K562 (cell line): ENCODE results near the gene SEC24C. TPM values are rescaled to one million over a fixed set of nuclear protein-coding genes. Genes with fewer than 3 reads are reported as not detected.

Source experiments
- ATAC-seq: fragments of 200-7000 bp; cut with Tn5 transposase; 3 replicates; pipeline ENCODE4 v1.9.1; 2020; ENCODE audit warnings: moderate library complexity
- BruUV-seq: library from RNA; stranded (reverse); fragments of 400-500 nt; replicated peaks from 2 replicates; lab custom pipeline; 2021; lab: Mats Ljungman, UMichigan
- CTCF ChIA-PET: fragments of 300-600 bp; formaldehyde crosslinking; extraction: SDS; loops from one replicate; lab custom pipeline; 2021; ENCODE audit warnings: low intra/inter-chr PET ratio; lab: Yijun Ruan, JAX
- POLR2A ChIA-PET: fragments of 300-600, 350-650 bp; sonication (Branson Sonifier 250); formaldehyde crosslinking; extraction: SDS; loops from one replicate; lab custom pipeline; 2021; ENCODE audit warnings: antibody characterized with exemption, inconsistent platforms; lab: Yijun Ruan, JAX
- DNase-seq, 4 experiments: peaks; one replicate each; pipeline versions ENCODE4 v3.0.0 to v3.0.0-alpha.2; 2011 to 2018; ENCODE audit warnings: low spot score in 3 of 4, mixed read lengths in 3 of 4; ENCODE audit errors: extremely low read depth in 1 of 4
- FAIRE-seq: peaks from 2 replicates; lab custom pipeline; 2011; peaks lifted over from hg19 to GRCh38; lab: Jason Lieb, UNC
- H2AFZ ChIP-seq: 2 replicates; pipeline ENCODE4 v1.6.0; 2011; ENCODE audit warnings: low read depth, low read length, control low read depth, inconsistent platforms
- H3K27ac ChIP-seq: fragments of 200-600 bp; 3 replicates; pipeline ENCODE4 v1.8.0; 2011; ENCODE audit warnings: low read depth, mild to moderate bottlenecking, control low read depth, inconsistent platforms, low read length, moderate library complexity, mixed read lengths; ENCODE audit errors: extremely low read depth
- H3K27me3 ChIP-seq, 2 experiments: fragments of 300-600 bp in 1 of 2; 2 replicates in 1 of 2; 3 replicates in 1 of 2; pipeline versions ENCODE4 v1.6.0 to v1.8.0; 2011; ENCODE audit warnings: inconsistent platforms in 2 of 2, low read length in 2 of 2, mild to moderate bottlenecking in 1 of 2, mixed read lengths in 1 of 2, moderate library complexity in 1 of 2; ENCODE audit not compliant: control insufficient read depth in 2 of 2, insufficient read depth in 2 of 2
- H3K36me3 ChIP-seq: fragments of 300-600 bp; 3 replicates; pipeline ENCODE4 v1.8.0; 2011; ENCODE audit warnings: mild to moderate bottlenecking, low read length, inconsistent platforms; ENCODE audit not compliant: control insufficient read depth, insufficient read depth
- H3K4me1 ChIP-seq, 2 experiments: fragments of 200-600 bp in 1 of 2; replicated peaks in 1 of 2; 2 replicates in 1 of 2; 3 replicates in 1 of 2; pipeline versions ENCODE4 v1.5.1 to v1.8.0; 2011; ENCODE audit warnings: inconsistent platforms in 2 of 2, low read length in 2 of 2, mild to moderate bottlenecking in 1 of 2, mixed read lengths in 1 of 2, moderate library complexity in 1 of 2; ENCODE audit not compliant: control insufficient read depth in 2 of 2, insufficient read depth in 2 of 2
- H3K4me2 ChIP-seq: 2 replicates; pipeline ENCODE4 v1.6.1; 2011; ENCODE audit warnings: low read length, control low read depth, inconsistent platforms, mixed read lengths; ENCODE audit not compliant: insufficient read depth
- H3K4me3 ChIP-seq: fragments of 200-600 bp; sonication (generic), shearing (Covaris generic); 2 replicates; pipeline ENCODE4 v1.5.1; 2016; ENCODE audit warnings: control low read depth, inconsistent platforms
- H3K79me2 ChIP-seq: fragments of 200-600 bp; 3 replicates; pipeline ENCODE4 v1.8.0; 2011; ENCODE audit warnings: low read length, inconsistent platforms; ENCODE audit not compliant: control insufficient read depth, insufficient read depth
- H3K9ac ChIP-seq, 2 experiments: 2 replicates each; pipeline versions ENCODE4 v1.6.0 to v1.6.1; 2011; ENCODE audit warnings: low read depth in 2 of 2, low read length in 2 of 2, control low read depth in 1 of 2, inconsistent platforms in 1 of 2, mild to moderate bottlenecking in 1 of 2, mixed read lengths in 1 of 2; ENCODE audit not compliant: insufficient read depth in 1 of 2
- H3K9me1 ChIP-seq: one replicate; pipeline ENCODE4 v1.6.0; 2011; ENCODE audit warnings: inconsistent platforms, mild to moderate bottlenecking, low read length, moderate library complexity; ENCODE audit not compliant: control insufficient read depth, insufficient read depth
- H3K9me3 ChIP-seq: replicated peaks from 2 replicates; pipeline ENCODE4 v1.5.1; 2011; ENCODE audit warnings: low read depth, low read length, inconsistent platforms; ENCODE audit not compliant: control insufficient read depth, insufficient read depth
- H4K20me1 ChIP-seq: replicated peaks from 2 replicates; pipeline ENCODE4 v1.6.1; 2011; ENCODE audit warnings: low read length, inconsistent platforms, mixed read lengths; ENCODE audit not compliant: control insufficient read depth, insufficient read depth
- ASH1L ChIP-seq: fragments of 450-650 bp; IDR thresholded peaks from 2 replicates; pipeline ENCODE4 v1.6.1; 2018; ENCODE audit warnings: borderline replicate concordance, mild to moderate bottlenecking, low read depth; ENCODE audit not compliant: partially characterized antibody
- BRD9 ChIP-seq: fragments of 450-650 bp; IDR thresholded peaks from 2 replicates; pipeline ENCODE4 v1.6.1; 2018; ENCODE audit warnings: low read depth; ENCODE audit not compliant: partially characterized antibody
- CXXC5 ChIP-seq: fragments of 250-450 bp; sonication (Bioruptor Pico); IDR thresholded peaks from 2 replicates; pipeline ENCODE4 v1.8.0; 2022; ENCODE audit warnings: inconsistent platforms, mild to moderate bottlenecking, moderate library complexity
- DEAF1 ChIP-seq: fragments of 450-650 bp; formaldehyde crosslinking; IDR thresholded peaks from 2 replicates; pipeline ENCODE4 v1.4.0; 2020; ENCODE audit warnings: mild to moderate bottlenecking, moderate library complexity
- FOXJ3 ChIP-seq: sonication (generic); formaldehyde crosslinking; IDR thresholded peaks from 2 replicates; pipeline ENCODE4 v1.4.0; 2020; ENCODE audit warnings: mild to moderate bottlenecking, missing genetic modification reagents
- FOXP4 ChIP-seq: sonication (generic); formaldehyde crosslinking; IDR thresholded peaks from 2 replicates; pipeline ENCODE4 v1.8.0; 2022; ENCODE audit warnings: mild to moderate bottlenecking, missing genetic modification reagents, borderline replicate concordance
- KAT7 ChIP-seq: sonication (generic); formaldehyde crosslinking; IDR thresholded peaks from 2 replicates; pipeline ENCODE4 v1.8.0; 2022; ENCODE audit warnings: missing genetic modification reagents, mild to moderate bottlenecking, borderline replicate concordance
- NCOA2 ChIP-seq, 2 experiments: fragments of 450-650 bp; IDR thresholded peaks; 2 replicates each; pipeline ENCODE4 v1.6.1; 2018; ENCODE audit warnings: mild to moderate bottlenecking in 2 of 2, moderate library complexity in 1 of 2; ENCODE audit not compliant: partially characterized antibody in 2 of 2
- SP2 ChIP-seq: IDR thresholded peaks from 2 replicates; pipeline ENCODE4 v1.6.1; 2011; ENCODE audit warnings: mild to moderate bottlenecking, low read depth, low read length, moderate library complexity; ENCODE audit not compliant: poor library complexity, severe bottlenecking; ENCODE audit errors: extremely low read depth
- SRF ChIP-seq, 2 experiments: fragments of 250-450, 450-650 bp in 1 of 2; sonication (Bioruptor Pico) in 1 of 2; sonication (generic) in 1 of 2; formaldehyde crosslinking; IDR thresholded peaks; 2 replicates each; pipeline versions ENCODE4 v1.5.0 to v1.5.1; 2020 to 2022; ENCODE audit warnings: mild to moderate bottlenecking in 1 of 2, missing genetic modification reagents in 1 of 2
- STAT6 ChIP-seq: sonication (generic); formaldehyde crosslinking; IDR thresholded peaks from 2 replicates; pipeline ENCODE4 v1.8.1; 2023; ENCODE audit warnings: mild to moderate bottlenecking, missing genetic modification reagents
- ZC3H8 ChIP-seq: fragments of 450-650 bp; IDR thresholded peaks from 2 replicates; pipeline ENCODE4 v1.6.1; 2017
- ZNF121 ChIP-seq: sonication (generic); formaldehyde crosslinking; conservative IDR thresholded peaks from 2 replicates; pipeline ENCODE4 v1.8.0; 2022; ENCODE audit warnings: missing genetic modification reagents
- ZNF224 ChIP-seq: sonication (generic); formaldehyde crosslinking; IDR thresholded peaks from 2 replicates; pipeline ENCODE4 v1.8.0; 2022; ENCODE audit warnings: mild to moderate bottlenecking, missing genetic modification reagents
- ZNF395 ChIP-seq: fragments of 200-800 bp; sonication (Bioruptor generic); IDR thresholded peaks from 2 replicates; pipeline ENCODE4 v1.6.1; 2017; ENCODE audit warnings: missing genetic modification characterization, missing compliant biosample characterization
- WGBS: fragments of 100-300 bp; shearing (Covaris generic); methylation state at CpG from one replicate; pipeline ENCODE4 v1.1.6; 2016; ENCODE audit warnings: low coverage, mixed read lengths; ENCODE audit not compliant: insufficient coverage; ENCODE audit errors: missing lambda C conversion rate; 5-methylcytosine and 5-hydroxymethylcytosine counted together
- in situ Hi-C: fragments of 300-500 bp; cut with MboI; formaldehyde crosslinking; loops from 4 replicates; pipeline ENCODE4 v1.15.0; 2018; ENCODE audit warnings: inconsistent platforms, mixed read lengths
- intact Hi-C: fragments of 100-400 bp; cut with micrococcal nuclease; formaldehyde crosslinking; loops from 2 replicates; pipeline ENCODE4 v1.14.2; 2022
- polyA plus RNA-seq, 8 experiments: library from polyadenylated mRNA; depleted of rRNA in 4 of 8; stranded (reverse) in 5 of 8; unstranded in 3 of 8; fragments of >200 nt; fragmentation: Nextera tagmentation in 2 of 8; fragmentation: Illumina TruSeq in 1 of 8; extraction: Ambion mirVana in 2 of 8; extraction: Trizol in 1 of 8; gene quantifications; 2 replicates each; pipeline versions ENCODE4 v1.2.1 to v1.2.3, GENCODE V29; 2011 to 2014; ENCODE audit warnings: inconsistent platforms in 1 of 8, missing spikeins in 1 of 8
- total RNA-seq, 7 experiments: library from RNA; depleted of rRNA in 6 of 7; stranded (reverse); fragments of >200 nt in 6 of 7; fragmentation: Illumina TruSeq in 2 of 7; extraction: Trizol in 2 of 7; gene quantifications; 2 replicates each; pipeline versions ENCODE4 v1.2.1 to v1.2.3, GENCODE V29; 2011 to 2021; ENCODE audit warnings: low replicate concordance in 1 of 7

SEC24C gene
- total and polyA plus RNA-seq, 9 of the 15 experiments (the other 6 are each of a cell fraction or from before 2014, with no cell fraction given): 19.0 to 115 (median 70.5) TPM

GRCh38 chr10:73768881-73769280, 24.7 kb downstream of the SEC24C start:
- WGBS: 89% methylated on average over 11 of the region's 11 CpGs
- Histone ChIP-seq H3K4me2 (no peak overlapping the region), H4K20me1 (no peaks in the 10 kb centered on the region), H2AFZ (no peak overlapping the region), H3K9me1 (peaks cover 3% of the 10 kb centered on the region), H3K9ac (no peak overlapping the region), H3K4me3 (no peak overlapping the region), H3K27me3 (no peaks in the 10 kb centered on the region), H3K27ac (no peak overlapping the region), H3K4me1 (peaks cover 12 to 21% of the 10 kb centered on the region in 2 experiments; a peak in 4 of 5 replicates), H3K79me2 (peaks cover 25% of the 10 kb centered on the region), H3K9me3 (no peaks in the 10 kb centered on the region), H3K36me3 (peaks cover 78% of the 10 kb centered on the region)
- intact Hi-C loops: no loop called here
- no TSS peak for BruUV-seq
- no peak for DNase-seq
- no peak for FAIRE-seq
- ATAC-seq: no peak
- ChIA-PET POLR2A (interaction anchor here (0.7 to 11.0 kb wide), 8 partner anchors 10 to 322 kb away, joined by 3 to 137 read pairs (median 5); partner anchors contain the start of genes CHCHD1 and SEC24C), CTCF (no interaction called here)
- in situ Hi-C loops: no loop called here
- TF ChIP-seq SRF (CRISPR knock-in tag; IDR thresholded peaks at IDR 0.05) (no peak), ASH1L (no peak), ZNF395 (no peak), ZNF121 (no peak), DEAF1 (CRISPR knock-in tag) (no peak), KAT7 (CRISPR knock-in tag) (no peak), NCOA2 (IDR thresholded peaks at IDR 0.05; ENCODE audit: partially characterized antibody in 2 of 2) (no peak), ZC3H8 (no peak), CXXC5 (no peak), SP2 (no peak), ZNF224 (CRISPR knock-in tag) (no peak), STAT6 (no peak), FOXP4 (CRISPR knock-in tag) (no peak), FOXJ3 (CRISPR knock-in tag) (no peak), BRD9 (no peak)
